AG09319 (cell line): ENCODE measurements around the gene RPL13A.

Experiments used
- DNase-seq: peaks from one replicate; pipeline ENCODE4 v3.0.0-alpha.2; 2010; ENCODE audit warnings: low read depth; ENCODE audit errors: extremely low read depth
- CTCF ChIP-seq: IDR thresholded peaks from 2 replicates; pipeline ENCODE4 v1.5.1; 2011; ENCODE audit warnings: low read depth, mild to moderate bottlenecking, inconsistent platforms, low read length, moderate library complexity

The RPL13A gene

GRCh38 chr19:49506575-49507105 lies 19.2 kb downstream of the RPL13A start:
- peak; percentile 72 for TF ChIP-seq CTCF
- DNase-seq: no peak

DNA sequence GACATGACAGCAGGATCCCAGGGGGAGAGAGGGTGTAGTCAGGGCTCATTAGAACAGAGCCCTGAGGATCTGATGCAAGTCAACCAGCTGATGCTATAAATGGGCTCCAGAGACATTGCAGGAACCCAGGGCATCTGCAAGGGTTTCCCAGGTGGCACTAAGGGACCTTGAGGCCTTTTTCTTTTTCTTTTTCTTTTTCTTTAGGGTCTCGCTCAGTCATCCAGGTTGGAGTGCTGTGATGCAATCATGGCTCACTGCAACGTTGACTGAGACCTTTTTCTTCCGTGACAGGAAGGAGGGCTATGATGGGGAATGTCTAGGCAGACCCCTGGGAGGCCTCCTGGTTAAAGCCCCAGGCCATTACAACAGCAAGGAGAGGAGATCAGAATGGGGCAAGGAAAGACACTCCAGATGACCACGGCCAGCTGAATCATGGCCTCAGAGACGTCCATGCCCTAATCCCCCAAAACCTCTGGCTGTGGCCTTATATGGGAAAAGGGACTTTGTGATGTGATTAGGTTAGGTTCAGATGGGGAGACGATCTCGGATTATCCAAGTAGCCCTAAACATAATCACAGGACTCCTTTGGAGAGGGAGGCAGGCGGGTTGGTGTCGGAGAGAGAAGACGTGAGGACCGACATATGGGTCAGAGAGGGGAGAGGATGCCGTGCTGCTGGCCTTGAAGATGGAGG lies 20.5 kb downstream of the RPL13A start:
- DNase-seq: no peak
- no peak for TF ChIP-seq CTCF

- no peak for TF ChIP-seq CTCF
- no peak for DNase-seq
Measured at GRCh38 chr19:49512970-49513745, 25.8 kb downstream of the RPL13A start.

GRCh38 chr19:49513746-49514118 lies 26.3 kb downstream of the RPL13A start:
- no peak for DNase-seq
- TF ChIP-seq CTCF: no peak

GRCh38 chr19:49514151-49514550 lies 26.7 kb downstream of the RPL13A start:
- DNase-seq: no peak
- no peak for TF ChIP-seq CTCF

- TF ChIP-seq CTCF: no peak
- DNase-seq: no peak
Measured at GRCh38 chr19:49515767-49516166, 28.4 kb downstream of the RPL13A start.

- no peak for TF ChIP-seq CTCF
- DNase-seq: no peak
Measured at GRCh38 chr19:49518033-49518432, 30.6 kb downstream of the RPL13A start.
